NT2/D1 (cell line): Measurements from ENCODE around the gene RTF1.

Experiments used
- SUZ12 ChIP-seq: IDR thresholded peaks from 2 replicates; pipeline ENCODE4 v1.6.1; 2011; ENCODE audit not compliant: insufficient read length, insufficient read depth; ENCODE audit errors: extremely low read depth
- ZNF274 ChIP-seq: IDR thresholded peaks from 2 replicates; pipeline ENCODE4 v1.6.1; 2011; ENCODE audit warnings: mild to moderate bottlenecking, low read depth, low read length

DNA sequence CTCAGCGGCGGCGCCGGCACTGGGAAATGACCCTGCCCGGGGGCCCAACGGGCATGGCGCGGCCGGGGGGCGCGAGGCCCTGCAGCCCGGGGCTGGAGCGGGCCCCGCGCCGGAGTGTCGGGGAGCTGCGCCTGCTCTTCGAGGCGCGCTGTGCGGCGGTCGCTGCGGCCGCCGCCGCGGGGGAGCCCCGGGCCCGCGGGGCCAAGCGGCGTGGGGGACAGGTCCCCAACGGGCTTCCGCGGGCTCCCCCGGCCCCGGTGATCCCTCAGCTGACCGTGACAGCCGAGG, 77.0 kb downstream of the RTF1 start:
- TF ChIP-seq SUZ12 (no peak), ZNF274 (no peak)
